GM19468 (cell line): ENCODE measurements around the gene C21orf58.

Experiments
- ATAC-seq: cut with Tn5 transposase; IDR thresholded peaks from one replicate; pipeline ENCODE4 v1.9.1; 2021; ENCODE audit warnings: mild to moderate bottlenecking, moderate library complexity, moderate number of reproducible peaks; ENCODE audit not compliant: unreplicated experiment; ENCODE audit errors: extremely low read depth

Gene C21orf58

DNA sequence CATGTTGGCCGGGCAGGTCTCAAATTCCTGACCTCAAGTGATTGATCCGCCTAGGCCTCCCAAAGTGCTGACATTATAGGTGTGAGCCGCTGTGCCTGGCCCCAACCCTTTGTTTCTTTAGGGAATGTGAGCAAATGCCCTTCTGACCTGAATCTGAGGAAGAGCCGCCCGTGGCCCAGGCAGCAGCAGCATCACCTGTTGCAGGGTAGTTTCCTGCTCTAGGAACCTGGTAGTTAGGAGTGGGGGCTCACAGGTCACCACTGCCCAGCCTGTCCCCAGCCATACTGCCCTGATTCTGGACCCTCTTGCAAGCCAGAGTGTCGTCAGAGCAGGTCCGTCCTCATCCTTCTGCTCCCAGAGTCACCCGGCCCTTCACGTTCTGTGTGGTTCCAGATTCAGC lies 24.5 kb downstream of the C21orf58 start:
- no peak for ATAC-seq

DNA sequence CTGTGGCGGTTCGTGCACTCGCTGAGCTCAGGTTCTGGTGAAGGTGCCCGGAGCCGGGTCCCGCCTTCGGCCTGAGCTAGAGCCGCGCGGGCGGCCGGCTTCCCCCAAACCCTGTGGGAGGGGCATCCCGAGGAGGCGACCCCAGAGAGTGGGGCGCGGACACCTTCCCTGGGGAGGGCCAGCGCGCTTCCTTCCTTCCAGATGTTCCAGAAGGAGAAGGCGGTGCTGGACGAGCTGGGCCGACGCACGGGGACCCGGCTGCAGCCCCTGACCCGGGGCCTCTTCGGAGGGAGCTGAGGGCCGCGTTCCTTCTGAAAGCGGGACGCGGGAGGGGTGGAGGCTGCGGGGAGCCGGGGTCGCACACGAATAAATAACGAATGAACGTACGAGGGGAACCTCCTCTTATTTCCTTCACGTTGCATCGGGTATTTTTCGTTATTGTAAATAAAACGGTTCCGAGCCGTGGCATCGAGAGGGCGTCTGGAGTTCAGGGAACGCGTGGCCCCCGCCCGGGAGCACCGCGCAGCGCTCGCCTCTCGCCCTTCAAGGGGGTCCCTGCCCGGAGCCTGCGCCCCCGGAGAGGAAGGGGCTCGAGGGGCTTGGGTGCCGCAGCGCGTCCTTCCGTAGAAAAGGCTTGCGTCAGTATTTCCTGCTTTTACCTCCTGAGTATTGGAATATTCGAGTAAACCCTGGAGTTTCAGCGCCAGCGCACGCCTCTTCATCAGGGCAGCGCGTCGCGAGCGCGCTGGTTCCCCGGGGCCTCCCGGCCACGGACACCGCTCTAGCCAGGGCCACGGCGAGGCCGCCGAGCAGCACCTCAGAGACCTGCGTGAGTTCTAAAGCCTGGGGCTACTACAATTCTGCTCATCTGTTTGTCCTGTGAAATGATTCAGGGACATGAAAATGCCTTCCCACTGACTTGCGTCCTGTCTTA lies 26.1 kb downstream of the C21orf58 start:
- ATAC-seq = no peak

DNA sequence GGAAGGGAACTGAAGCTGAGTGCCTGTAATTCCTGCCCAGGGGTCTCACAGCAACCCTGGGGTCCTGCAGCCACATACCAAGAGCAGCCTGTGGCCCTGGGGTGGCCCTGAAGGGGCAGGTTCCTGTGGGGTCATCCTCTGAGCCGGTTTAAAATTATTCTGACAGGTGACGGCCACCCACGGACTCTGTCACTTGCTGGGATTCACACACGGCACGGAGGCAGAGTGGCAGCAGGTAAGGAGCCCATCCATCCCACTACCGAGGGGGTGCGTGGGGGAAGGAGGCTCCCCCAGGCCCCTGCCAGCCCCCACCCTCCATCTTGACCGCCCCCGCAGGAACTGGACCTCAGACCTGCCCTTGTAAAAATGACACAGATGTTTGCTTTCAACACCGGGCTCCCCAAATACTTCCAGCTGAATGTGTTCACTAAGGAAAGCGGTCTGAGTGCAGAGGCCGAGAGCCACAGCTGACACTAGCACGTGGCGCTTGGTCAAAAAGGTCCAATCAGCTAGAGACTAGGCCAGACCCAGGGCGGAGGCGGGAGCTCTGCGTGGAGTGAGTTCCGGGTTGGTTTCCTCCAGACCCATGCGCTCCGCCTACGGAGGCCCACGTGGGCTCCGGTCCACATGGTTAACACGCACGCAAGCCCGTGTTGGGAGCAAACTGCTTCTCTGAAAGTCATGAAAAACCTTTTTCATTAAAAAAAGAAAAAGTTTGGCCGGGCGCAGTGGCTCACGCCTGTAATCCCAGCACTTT lies 27.5 kb downstream of the C21orf58 start:
- no peak for ATAC-seq

DNA sequence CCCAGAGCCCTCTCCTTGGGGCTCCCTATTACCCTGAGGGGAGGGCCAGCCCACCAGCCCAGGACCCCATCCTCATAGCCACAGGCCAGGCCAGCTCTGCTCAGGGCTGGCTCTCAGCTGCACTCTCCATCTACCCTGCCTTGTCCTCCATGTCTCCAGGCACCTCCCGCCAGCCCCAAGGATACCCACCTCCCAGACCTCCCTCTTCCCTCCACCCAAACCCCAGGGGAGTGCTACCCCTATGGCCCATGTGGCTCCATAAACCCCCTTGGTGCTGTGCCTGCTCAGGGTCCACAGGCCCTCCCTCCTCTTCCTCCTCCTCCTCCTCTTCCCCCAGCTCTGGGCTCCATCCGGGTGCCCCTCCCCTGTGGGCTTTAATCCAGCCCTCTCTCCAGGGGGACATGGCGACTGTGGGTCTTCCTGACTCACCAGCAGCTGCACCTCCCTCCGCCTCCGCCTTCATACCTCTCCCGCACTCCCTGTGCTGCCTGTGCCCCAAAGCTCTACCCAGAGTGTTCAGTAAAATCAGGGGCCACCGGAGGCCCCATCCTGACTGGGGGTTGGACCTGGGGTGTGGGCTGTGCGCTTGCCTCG lies 28.4 kb downstream of the C21orf58 start:
- ATAC-seq = no peak

DNA sequence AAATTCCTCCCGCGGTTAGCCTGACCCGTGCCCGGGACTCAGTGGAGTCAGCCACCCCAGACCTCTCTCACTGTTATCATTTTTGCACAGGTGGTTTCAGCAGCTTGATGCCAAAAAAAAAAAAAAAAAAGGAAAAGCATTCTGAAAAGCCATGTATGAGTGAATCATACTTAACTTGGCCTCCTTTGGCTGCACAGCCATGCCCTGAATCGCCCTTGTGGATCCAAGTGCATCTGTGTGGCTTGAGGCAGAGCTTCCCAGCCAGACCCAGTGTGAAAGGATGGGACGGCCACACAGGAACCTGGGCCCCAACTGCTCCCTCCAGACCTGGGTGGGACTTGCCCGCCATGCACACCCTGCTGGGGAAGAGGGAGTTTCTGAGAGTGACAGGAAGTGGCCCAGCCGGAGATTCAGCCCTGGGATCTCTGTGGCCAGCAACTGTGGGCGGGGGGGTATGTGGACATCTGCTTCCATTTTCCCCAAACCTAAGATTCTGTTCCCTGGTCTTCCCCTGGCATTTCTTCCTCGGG lies 29.0 kb downstream of the C21orf58 start:
- ATAC-seq = no peak

DNA sequence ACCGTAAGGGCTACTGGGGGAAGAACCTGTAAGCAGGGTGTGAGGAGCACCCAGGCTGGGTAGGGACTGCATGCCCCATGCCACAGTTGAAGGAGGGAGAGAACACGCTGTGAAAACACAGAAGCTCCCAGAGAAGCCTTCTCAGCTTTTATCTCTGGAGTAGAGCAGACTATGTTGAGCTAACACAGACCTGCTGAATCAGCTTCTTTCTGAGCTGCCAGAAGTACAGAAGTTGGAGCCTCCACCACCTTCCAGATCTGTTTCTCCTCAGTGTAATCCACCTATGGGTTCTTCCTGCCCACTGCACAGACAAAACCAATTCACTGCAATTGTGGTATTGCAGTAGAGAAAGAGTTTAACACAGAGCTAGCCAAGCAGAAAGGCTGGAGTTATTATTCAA lies 32.1 kb downstream of the C21orf58 start:
- ATAC-seq = no peak

DNA sequence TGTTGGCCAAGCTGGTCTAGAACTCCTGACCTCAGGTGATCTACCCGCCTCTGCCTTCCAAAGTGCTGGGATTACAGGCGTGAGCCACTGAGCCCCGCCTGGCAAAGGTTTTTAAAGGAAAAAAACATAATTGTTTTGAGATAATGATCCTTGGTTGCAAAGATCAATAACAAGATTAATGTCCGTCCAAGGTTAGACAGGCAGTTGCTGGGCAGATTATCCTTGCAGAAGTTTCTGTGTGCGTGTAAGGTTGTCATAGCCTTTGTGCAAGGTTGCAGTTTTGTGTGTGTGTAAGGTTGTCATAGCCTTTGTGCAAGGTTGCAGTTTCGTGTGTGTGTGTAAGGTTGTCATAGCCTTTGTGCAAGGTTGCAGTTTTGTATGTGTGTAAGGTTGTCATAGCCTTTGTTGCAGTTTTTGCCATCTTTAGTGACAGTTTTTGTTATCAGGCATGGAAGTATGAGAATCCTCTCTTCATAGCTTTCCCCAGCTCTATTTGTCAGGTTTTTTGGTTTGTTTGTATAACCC lies 34.0 kb downstream of the C21orf58 start:
- no peak for ATAC-seq

DNA sequence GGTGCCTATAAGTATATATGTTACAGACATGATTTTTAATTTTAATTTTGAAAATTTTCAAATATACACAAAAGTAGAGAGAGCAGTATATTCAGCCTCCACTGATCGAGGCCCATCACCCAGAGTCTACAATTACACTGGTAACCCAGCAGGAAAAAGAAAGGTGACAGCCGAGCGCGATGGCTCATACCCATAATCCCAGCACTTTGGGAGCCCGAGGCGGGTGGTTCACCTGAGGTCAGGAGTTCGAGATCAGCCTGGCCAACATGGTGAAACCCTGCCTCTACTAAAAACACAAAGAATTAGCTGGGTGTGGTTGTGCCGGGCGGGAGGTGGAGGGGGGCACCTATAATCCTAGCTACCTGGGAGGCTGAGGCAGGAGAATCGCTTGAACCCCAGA lies 36.1 kb downstream of the C21orf58 start:
- no peak for ATAC-seq

DNA sequence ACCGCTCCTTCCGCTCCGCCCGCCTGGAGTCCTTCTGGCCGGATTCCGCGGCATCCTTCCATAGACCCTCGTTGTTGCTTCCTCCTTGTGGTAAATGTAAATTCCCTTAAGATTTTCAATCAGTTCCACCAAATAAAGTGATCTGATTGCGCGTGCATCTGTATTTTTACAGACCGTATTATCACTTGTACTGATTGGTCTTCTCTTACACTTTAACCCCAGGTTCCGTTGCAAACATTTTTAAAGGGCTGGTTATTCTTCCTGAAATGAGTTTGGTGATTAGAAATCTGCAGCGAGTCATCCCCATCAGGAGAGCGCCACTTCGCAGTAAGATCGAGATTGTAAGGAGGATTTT lies 37.0 kb downstream of the C21orf58 start:
- no peak for ATAC-seq

DNA sequence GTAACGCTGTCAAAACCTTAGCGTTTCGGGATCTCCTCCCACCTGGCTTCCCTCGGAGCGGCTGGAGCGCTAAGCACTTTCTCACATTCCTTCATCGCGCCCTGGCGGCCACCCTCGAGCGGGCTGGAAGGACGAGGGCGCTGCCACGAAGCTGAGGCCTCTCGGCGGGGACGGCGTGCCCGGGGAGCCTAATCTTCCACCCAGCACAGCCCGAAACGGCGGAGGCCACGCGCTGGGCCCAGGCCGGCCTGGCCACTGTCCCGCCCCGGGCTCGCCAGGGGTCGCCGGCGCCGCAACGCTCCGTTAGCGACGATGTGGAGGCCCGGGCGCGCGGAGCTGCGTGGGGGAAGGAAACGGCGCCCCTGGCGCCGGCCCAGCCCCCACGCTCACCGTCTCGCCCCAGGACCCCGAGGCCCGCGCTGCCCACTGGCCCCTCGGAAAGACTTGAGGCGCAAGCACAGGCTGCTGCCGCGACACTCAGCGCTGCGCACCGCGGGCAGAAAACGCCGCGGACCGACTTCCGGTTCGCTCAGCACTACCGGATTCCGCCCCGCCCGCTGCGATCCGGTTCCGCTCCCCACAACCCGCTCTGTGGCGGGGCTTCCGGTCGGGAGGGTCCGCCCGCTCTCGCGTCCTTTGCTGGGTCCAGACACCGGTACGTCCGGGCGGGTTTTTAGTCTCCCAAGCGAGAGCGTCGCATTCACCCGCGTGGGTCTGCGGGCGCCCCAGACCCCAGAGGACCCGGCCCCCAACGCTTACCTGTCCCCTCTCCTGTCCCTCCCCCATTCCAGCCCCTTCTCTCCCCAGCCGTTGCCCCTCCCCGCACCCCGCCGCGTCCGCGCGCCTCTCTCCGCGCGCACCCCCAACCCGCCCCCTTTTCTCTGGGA lies 37.7 kb downstream of the C21orf58 start, which contains the start of gene YBEY:
Gene YBEY, plus strand, starts transcription at position 582 of the 887 bp plus-strand sequence. CDS start 572 bp downstream, outside the sequence.
- peak; percentile 37 for ATAC-seq

DNA sequence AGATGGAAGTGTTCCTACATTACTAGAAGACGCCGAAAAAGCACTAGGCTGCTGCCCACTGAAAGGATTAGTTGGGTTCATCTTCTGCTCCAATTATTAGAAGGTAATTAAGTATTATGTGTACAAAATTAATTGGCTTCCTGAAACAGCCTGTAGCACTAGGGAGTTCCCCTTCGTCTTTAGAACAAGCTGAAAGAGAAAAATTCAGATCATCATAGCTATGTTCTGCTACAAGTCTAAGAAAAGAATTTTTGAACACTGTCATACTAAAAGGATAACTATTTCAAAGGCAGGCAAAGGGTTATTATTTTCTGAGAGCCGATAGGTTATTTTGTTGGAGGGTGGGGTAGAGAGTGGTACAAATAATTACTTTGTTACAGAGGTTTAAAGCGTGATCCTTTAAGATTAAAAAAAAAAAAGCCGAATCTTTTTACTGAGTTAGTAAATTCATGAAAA lies 38.4 kb downstream of the C21orf58 start, which contains the start of gene MCM3AP:
Gene MCM3AP, minus strand, starts transcription at position 406 of the 456 bp plus-strand sequence. Its CDS starts 325 bp downstream, at position 81.
- no peak for ATAC-seq

DNA sequence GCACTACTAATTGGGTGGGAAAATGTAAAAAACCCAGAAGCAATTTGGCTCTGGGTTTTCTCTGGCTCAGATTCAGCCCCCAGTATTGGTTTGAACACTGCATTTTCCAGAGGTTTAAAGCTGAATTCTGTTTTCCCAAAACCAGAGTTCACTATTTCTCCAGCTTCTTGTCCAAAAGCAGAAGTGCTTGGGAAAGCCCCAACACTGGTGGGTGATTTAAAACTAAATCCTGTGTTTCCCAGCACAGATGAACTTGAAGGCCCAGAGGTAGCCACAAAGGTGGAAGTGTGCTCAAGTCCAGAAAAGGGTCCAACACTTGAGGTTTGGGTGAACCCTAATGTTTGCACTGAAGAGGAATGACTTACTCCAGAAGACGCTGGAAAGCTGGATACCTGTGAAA lies 38.9 kb downstream of the C21orf58 start:
- ATAC-seq = no peak

DNA sequence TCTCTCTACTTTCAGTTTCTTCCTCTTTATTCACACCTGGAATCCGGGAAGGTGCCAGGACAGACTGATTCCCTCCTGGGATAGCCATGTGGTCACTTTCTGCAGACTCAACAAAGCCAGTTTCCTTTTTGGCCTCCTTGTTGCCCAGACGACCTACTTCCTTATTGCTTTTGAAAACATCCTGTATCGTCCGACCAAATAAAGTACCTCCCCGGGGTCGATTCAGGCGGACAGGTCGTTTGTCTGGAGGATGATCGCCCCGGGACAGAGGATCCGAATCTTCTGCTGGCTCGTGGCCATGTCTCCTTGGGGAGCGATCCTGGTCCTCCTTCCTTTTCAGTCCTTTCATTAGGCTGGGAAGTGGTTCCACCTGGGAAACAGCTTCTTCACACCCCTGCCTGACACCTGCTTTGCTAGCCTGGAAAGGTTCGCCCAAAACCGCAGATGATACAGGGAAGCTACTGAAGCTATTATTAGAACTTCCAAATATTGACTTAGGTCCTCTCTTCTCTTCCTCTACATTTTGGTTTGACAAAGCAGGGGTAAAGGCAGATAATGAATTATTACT lies 39.5 kb downstream of the C21orf58 start:
- ATAC-seq = no peak

DNA sequence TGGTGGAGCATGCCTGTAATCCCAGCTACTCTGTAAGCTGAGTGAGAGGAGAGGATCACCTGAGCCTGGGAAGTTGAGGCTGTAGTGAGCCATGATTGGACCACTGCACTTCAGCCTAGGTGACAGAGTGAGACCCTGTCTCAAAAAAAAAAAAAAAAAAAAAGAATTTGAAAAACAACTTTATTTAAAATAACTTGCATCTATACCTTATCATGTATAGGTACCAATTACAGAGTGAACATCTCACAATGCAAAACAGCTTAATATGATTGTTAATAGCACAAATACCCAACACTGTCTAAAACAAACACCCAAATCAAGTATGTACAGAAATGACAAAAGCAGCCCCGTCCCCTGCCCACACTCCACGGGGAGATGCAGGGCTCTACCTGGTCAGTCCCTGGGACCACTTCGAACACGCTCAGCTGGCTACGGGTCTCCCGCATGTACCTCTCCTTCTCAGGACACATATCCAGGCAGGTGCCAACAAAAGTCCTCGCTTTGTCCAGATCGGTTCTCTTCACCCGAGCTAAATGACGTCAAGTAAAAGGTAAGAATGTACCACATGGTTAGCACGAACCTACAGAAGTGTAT lies 48.8 kb downstream of the C21orf58 start:
- no peak for ATAC-seq

DNA sequence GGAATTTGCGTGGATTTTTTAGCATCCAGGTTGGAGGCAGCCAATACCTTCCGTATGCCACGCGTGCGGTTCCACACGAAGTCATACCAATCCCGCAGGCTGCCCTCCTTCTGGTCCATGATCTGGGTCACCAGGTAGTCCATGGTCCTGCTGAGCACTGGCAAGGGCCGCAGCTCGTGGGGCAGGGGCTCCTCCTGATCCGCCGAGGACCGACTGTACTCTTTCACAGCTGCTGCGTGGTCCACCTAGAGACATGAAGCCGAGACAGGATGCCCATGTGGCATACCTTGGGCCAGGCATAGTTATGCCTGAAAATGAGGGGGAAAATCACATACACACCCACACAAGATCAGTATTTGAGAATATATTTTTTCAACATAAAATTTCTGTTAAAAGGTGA lies 50.3 kb downstream of the C21orf58 start:
- ATAC-seq = no peak

DNA sequence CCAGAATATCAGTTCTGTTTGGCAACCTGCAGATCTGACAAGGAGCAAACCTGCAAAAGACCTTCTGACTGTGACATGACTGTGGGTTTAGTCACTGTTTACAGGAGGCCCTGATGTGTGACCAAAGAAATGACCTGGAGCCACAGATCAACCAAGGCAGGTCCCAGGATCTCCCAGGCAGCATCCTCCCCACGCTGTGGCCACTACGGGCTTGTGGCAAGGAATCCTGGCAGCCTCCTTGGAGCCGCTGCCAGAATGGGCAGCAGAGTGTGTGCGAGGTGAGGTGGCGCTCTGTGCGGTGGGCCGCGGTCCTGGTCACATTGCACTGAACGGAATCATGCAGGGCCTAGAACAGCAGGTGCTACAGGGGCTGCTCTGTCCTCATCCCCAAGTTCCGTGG lies 54.2 kb downstream of the C21orf58 start:
- ATAC-seq = no peak

DNA sequence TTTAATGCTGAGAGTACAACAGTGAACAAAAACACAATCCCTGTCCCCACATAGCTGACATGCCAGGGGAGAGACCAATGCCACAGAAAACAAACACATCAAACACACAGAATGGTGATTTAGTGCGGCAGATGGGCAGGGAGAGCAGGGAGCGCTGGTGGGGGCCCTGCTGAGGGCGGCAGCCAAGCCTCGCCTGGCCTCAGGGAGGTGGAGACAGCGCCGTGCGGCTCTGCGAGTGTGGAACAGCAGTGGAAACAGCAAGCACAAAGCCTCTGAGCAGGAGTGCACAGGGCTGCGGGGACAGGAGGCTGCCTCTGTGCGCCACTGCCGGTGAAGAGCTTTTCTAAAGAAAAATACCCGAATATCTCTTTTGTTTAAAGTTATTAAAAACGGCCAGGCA lies 55.3 kb downstream of the C21orf58 start:
- no peak for ATAC-seq

DNA sequence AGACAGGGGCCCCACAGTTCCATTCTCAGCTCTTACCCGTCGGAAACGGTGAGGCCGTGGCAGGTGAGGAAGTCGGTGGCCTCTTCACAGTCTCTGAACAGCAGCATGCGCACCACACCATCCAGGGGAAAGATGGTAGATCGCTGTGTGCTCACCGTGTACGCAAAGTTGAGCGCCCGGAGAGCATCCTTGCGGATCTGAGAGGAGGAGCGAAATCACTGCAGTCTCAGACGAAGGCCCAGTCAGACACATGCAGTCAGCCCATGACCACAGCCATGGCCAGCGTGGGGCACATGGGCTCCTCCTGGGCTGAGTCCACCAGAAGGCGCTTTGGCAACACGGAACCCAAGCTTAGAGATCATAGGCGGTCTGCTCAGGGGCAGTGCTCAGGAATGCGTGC lies 56.7 kb downstream of the C21orf58 start:
- ATAC-seq = no peak
